HepG2 (cell line): Measurements from ENCODE around the gene ZMIZ1. TPM values are rescaled to one million over a fixed set of nuclear protein-coding genes. Genes with fewer than 3 reads are reported as not detected.

Experiments
- ERF ChIP-seq: IDR thresholded peaks from 2 replicates; pipeline ENCODE4 v1.6.1; 2018; ENCODE audit warnings: missing biosample characterization, missing genetic modification reagents
- GABPA ChIP-seq, 2 experiments: IDR thresholded peaks; 2 replicates each; pipeline ENCODE4 v1.6.1; 2011 to 2016; ENCODE audit warnings: low read depth in 2 of 2, low read length in 1 of 2, missing biosample characterization in 1 of 2, missing genetic modification characterization in 1 of 2
- GLI4 ChIP-seq: sonication (generic); formaldehyde crosslinking; IDR thresholded peaks from 2 replicates; pipeline ENCODE4 v1.5.1; 2020; ENCODE audit warnings: missing genetic modification reagents, mild to moderate bottlenecking, moderate library complexity, borderline replicate concordance
- MBNL3 ChIP-seq: fragments of 250-450 bp; sonication (Bioruptor Pico); conservative IDR thresholded peaks from 2 replicates; pipeline ENCODE4 v1.8.0; 2022; ENCODE audit warnings: mild to moderate bottlenecking, inconsistent platforms
- MEIS2 ChIP-seq: sonication (generic); formaldehyde crosslinking; IDR thresholded peaks from 2 replicates; pipeline ENCODE4 v1.9.0; 2021; ENCODE audit warnings: mild to moderate bottlenecking, missing genetic modification reagents
- PAX8 ChIP-seq: sonication (generic); formaldehyde crosslinking; IDR thresholded peaks from 2 replicates; pipeline ENCODE4 v1.8.0; 2022; ENCODE audit warnings: mild to moderate bottlenecking, missing genetic modification reagents, borderline replicate concordance
- PAXIP1 ChIP-seq: sonication (generic); formaldehyde crosslinking; conservative IDR thresholded peaks from 2 replicates; pipeline ENCODE4 v1.4.0; 2020; ENCODE audit warnings: mild to moderate bottlenecking, missing genetic modification reagents, moderate library complexity
- RXRA ChIP-seq: sonication (generic); formaldehyde crosslinking; IDR thresholded peaks from 2 replicates; pipeline ENCODE4 v1.5.1; 2020; ENCODE audit warnings: missing genetic modification reagents
- ZMYM3 ChIP-seq: sonication (generic); formaldehyde crosslinking; IDR thresholded peaks from 2 replicates; pipeline ENCODE4 v1.5.1; 2020; ENCODE audit warnings: mild to moderate bottlenecking, missing genetic modification reagents
- ZNF569 ChIP-seq: sonication (generic); formaldehyde crosslinking; IDR thresholded peaks from 2 replicates; pipeline ENCODE4 v1.5.0; 2020; ENCODE audit warnings: mild to moderate bottlenecking, missing genetic modification reagents, moderate library complexity, borderline replicate concordance
- ZNF598 ChIP-seq: sonication (generic); formaldehyde crosslinking; IDR thresholded peaks from 2 replicates; pipeline ENCODE4 v1.5.1; 2020; ENCODE audit warnings: mild to moderate bottlenecking, missing genetic modification reagents, borderline replicate concordance
- ZNF703 ChIP-seq: sonication (generic); formaldehyde crosslinking; IDR thresholded peaks from 2 replicates; pipeline ENCODE4 v1.5.1; 2020; ENCODE audit warnings: missing genetic modification reagents, mild to moderate bottlenecking, moderate library complexity, borderline replicate concordance
- polyA plus RNA-seq, 8 experiments: library from polyadenylated mRNA; depleted of rRNA in 3 of 8; stranded (reverse) in 7 of 8; unstranded in 1 of 8; fragments of >200 nt; fragmentation: Illumina TruSeq in 4 of 8; extraction: Trizol in 4 of 8; gene quantifications; 2 replicates each; pipeline versions ENCODE4 v1.2.1 to v1.2.3, GENCODE V29; 2011 to 2016; ENCODE audit warnings: low read depth in 4 of 8, missing spikeins in 1 of 8, mixed read lengths in 1 of 8; ENCODE audit not compliant: insufficient read depth in 1 of 8
- total RNA-seq, 5 experiments: library from RNA; depleted of rRNA; stranded (reverse); fragments of >200 nt; fragmentation: Illumina TruSeq; extraction: Trizol; gene quantifications; 2 replicates each; pipeline ENCODE4 v1.2.3, GENCODE V29; 2016; ENCODE audit warnings: low read depth in 1 of 5
- TF ChIP-seq, protein P1 (sequence below), 2 experiments: sonication (generic) in 1 of 2; formaldehyde crosslinking in 1 of 2; IDR thresholded peaks; 2 replicates each; pipeline versions ENCODE4 v1.4.0 to v1.6.1; 2016 to 2020; ENCODE audit warnings: borderline replicate concordance in 1 of 2, low read depth in 1 of 2, mild to moderate bottlenecking in 1 of 2, missing genetic modification reagents in 1 of 2
- TF ChIP-seq, protein P2 (sequence below): sonication (generic); formaldehyde crosslinking; IDR thresholded peaks from 2 replicates; pipeline ENCODE4 v1.5.0; 2020; ENCODE audit warnings: mild to moderate bottlenecking, missing genetic modification reagents, moderate library complexity
- TF ChIP-seq, protein P3 (sequence below): IDR thresholded peaks from 2 replicates; pipeline ENCODE4 v1.6.1; 2012; ENCODE audit warnings: inconsistent platforms

ZMIZ1 gene
- total and polyA plus RNA-seq, 2 of the 13 experiments (the other 11 are each of a cell fraction or from before 2014, with no cell fraction given), result 5.3 to 10.2 TPM

DNA sequence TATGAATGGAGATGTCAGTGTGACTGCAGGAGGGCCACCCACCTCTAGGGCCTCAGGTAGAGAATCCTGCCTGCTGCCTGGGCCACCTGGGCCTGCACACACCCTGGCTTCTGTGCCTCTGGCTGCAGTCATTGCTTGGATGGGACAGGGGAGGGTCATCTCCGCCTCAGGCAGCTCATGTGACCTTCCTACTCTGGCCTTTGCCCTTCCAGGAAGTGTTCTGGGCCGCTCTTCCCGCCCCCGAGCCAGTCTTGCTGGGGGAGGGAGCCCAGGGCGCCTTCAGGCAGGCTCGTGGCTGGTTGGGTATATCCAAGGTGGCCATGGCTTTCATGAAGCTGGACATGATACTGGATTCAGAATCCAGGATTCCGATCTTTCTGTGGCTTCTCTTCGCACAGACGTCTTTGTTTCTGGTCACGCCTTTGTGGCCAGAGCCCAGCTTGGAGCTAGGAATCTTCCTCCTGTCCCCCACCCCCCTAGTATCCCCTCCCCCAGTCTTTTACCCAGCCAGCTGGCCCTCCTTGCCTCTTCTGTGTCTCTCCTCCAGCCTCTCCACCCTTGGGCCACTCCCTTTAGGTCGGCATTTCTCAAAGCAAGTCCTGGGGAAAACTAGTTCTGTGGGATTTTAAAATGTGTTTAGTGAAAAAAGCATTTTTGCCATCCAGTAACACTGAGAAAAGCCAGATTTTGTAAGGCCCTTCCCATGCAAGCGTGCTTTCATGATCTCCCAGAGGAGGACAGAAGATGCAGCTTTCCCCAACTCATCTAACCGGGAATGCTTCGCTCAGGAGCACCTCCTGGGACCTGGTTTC lies 119.6 kb downstream of the ZMIZ1 start (continued):
- TF ChIP-seq ZNF703 (CRISPR knock-in tag), result no peak
- TF ChIP-seq, protein P1, sequence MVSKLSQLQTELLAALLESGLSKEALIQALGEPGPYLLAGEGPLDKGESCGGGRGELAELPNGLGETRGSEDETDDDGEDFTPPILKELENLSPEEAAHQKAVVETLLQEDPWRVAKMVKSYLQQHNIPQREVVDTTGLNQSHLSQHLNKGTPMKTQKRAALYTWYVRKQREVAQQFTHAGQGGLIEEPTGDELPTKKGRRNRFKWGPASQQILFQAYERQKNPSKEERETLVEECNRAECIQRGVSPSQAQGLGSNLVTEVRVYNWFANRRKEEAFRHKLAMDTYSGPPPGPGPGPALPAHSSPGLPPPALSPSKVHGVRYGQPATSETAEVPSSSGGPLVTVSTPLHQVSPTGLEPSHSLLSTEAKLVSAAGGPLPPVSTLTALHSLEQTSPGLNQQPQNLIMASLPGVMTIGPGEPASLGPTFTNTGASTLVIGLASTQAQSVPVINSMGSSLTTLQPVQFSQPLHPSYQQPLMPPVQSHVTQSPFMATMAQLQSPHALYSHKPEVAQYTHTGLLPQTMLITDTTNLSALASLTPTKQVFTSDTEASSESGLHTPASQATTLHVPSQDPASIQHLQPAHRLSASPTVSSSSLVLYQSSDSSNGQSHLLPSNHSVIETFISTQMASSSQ (IDR thresholded peaks at IDR 0.05; ENCODE audit: low read depth), result 0 out of 2 replicates have a peak, but pooled peaks have one; percentile 23
- TF ChIP-seq, protein P1 (CRISPR knock-in tag; IDR thresholded peaks at IDR 0.05; ENCODE audit: borderline replicate concordance), result peak; percentile 61; the same call in 1 of the 2 replicates
- peak; percentile 62; the same call in 1 of the 2 replicates for TF ChIP-seq MEIS2
- TF ChIP-seq PAX8 (CRISPR knock-in tag), result no peak
- no peak for TF ChIP-seq ZNF569 (CRISPR knock-in tag)
- TF ChIP-seq, protein P2, sequence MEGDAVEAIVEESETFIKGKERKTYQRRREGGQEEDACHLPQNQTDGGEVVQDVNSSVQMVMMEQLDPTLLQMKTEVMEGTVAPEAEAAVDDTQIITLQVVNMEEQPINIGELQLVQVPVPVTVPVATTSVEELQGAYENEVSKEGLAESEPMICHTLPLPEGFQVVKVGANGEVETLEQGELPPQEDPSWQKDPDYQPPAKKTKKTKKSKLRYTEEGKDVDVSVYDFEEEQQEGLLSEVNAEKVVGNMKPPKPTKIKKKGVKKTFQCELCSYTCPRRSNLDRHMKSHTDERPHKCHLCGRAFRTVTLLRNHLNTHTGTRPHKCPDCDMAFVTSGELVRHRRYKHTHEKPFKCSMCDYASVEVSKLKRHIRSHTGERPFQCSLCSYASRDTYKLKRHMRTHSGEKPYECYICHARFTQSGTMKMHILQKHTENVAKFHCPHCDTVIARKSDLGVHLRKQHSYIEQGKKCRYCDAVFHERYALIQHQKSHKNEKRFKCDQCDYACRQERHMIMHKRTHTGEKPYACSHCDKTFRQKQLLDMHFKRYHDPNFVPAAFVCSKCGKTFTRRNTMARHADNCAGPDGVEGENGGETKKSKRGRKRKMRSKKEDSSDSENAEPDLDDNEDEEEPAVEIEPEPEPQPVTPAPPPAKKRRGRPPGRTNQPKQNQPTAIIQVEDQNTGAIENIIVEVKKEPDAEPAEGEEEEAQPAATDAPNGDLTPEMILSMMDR, result no peak
- peak; percentile 82 for TF ChIP-seq PAXIP1 (CRISPR knock-in tag)
- no peak for TF ChIP-seq MBNL3 (CRISPR knock-in tag)
- peak; percentile 82 for TF ChIP-seq RXRA
- TF ChIP-seq GLI4 (CRISPR knock-in tag), result no peak
- TF ChIP-seq, protein P3, sequence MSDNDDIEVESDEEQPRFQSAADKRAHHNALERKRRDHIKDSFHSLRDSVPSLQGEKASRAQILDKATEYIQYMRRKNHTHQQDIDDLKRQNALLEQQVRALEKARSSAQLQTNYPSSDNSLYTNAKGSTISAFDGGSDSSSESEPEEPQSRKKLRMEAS, result peak; percentile 67
- no peak for TF ChIP-seq ZNF598 (CRISPR knock-in tag)
- peak; percentile 69; the same call in 1 of the 2 replicates for TF ChIP-seq ZMYM3
- no peak for TF ChIP-seq GABPA (IDR thresholded peaks at IDR 0.05; ENCODE audit: low read depth, low read length)
- peak; percentile 66 for TF ChIP-seq GABPA (CRISPR knock-in tag; IDR thresholded peaks at IDR 0.05; ENCODE audit: low read depth)
- TF ChIP-seq ERF (CRISPR knock-in tag), result peak; percentile 82
